Mucosa of gallbladder (tissue), 1 donor: Measurements from ENCODE around the gene THSD4. TPM values are rescaled to one million over a fixed set of nuclear protein-coding genes. Genes with fewer than 3 reads are reported as not detected.
"Not testable (repeated sequence)": the region's sequence is repeated elsewhere in the genome, so short reads cannot be mapped to it uniquely, and the experiment has no call there.

Source experiments
- DNase-seq: peaks from one replicate; pipeline ENCODE4 v3.0.0-alpha.2; 2020; ENCODE audit warnings: low spot score
- total RNA-seq: library from RNA; stranded (reverse); gene quantifications from one replicate; pipeline ENCODE4 v1.2.1, GENCODE V29; 2021
- donor health status: DM: no; HTN: no; CAD: no.

THSD4 gene
- total RNA-seq, 1 donor from 2014 or later = 71.2 TPM

GRCh38 chr15:71656425-71656824 lies 541.2 kb downstream of the THSD4 start:
- no peak for DNase-seq

DNA sequence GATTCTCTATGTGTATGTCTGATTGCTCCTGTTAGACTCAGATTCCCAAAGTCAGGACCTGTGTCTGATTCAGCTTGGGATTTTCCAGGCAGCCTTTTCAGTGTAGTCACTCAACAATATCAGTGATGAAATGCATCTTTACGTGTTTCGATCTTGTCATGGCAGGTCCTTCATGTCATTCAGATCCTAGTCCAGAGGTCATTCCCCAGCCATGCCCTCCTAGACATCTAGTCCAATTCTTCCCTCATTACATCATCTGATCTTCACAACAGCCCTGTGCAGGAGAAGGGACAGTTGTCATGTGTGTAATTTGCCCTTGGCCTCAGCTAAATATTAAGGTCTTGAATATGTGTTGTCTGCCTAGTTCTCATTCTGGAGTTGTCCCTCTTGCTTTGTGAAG lies 541.9 kb downstream of the THSD4 start:
- DNase-seq = no peak

- DNase-seq = no peak
Observed at GRCh38 chr15:71658036-71658435, 542.8 kb downstream of the THSD4 start.

DNA sequence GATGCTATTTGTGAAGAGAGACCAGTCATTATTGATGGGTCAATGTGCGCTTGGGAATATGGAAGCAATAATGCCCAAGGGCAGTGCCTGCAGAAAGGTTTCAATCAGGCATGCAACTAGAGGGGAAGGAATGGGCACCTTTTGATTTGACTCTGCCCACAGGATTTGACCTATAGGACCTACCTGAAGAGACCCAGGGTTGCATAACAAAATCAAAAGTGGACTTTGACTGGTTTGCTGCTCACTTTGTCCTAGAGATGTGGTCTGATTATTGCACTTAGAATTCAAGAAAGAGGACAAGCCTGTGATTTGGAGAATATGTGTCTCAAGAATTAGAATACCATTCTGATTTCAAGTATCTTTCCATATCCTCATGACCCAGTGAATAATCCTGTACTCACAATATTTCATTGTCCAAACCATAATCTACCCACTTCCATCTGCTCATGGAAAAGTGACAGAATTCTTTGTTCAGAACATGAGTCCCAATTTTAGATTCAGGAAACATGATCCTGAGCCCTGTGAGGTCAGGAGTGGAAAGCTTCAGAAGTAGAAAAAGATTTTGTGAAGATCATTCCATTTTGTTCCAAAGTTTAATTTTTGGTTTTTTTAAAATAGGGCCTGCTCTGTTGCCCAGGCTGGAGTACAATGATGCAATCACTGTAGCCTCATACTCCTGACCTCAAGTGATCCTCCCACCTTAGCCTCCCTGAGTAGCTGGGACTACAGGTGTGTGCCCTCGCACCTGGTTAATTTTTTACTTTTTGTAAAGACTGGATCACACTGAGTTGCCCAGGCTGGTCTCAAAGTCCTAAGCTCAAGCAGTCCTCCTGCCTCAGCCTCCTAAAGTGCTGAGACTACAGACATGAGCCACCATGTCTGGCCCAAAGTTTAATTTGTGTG lies 543.8 kb downstream of the THSD4 start:
- no peak for DNase-seq

- no peak for DNase-seq
Observed at GRCh38 chr15:71659730-71660067, 544.4 kb downstream of the THSD4 start.

DNA sequence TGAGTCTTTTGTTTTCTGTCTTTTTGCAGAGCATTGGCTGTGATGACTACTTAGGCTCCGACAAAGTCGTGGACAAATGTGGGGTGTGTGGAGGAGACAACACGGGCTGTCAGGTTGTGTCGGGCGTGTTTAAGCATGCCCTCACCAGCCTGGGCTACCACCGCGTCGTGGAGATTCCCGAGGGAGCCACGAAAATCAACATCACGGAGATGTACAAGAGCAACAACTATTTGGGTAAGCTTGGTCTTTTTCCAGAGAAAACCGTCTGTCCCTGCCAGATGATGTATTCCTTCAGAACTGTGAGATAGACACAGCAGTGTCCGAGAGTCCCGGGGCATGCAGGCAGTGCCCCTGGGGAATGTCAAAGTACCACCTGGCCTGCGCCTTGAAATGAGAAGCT lies 545.2 kb downstream of the THSD4 start:
- no peak for DNase-seq

DNA sequence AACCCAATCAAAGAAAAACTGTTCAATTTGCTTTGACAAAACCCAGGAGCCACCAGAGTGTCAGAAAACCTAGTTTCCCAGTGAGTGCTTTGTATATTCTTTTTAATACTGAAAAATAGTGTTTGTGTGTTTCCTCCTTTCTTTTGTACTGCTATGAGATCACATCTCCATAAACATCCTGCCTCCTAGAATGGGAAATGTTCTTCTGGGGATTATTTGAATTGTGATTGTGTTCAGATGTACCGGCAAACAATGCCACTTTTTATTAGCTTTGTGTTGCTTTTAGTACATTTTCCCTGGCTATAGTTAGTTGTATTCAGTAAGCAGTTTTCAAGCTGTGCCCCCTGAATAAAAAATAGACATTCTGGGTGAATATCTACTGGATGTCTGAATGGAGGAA lies 547.0 kb downstream of the THSD4 start:
- no peak for DNase-seq

DNA sequence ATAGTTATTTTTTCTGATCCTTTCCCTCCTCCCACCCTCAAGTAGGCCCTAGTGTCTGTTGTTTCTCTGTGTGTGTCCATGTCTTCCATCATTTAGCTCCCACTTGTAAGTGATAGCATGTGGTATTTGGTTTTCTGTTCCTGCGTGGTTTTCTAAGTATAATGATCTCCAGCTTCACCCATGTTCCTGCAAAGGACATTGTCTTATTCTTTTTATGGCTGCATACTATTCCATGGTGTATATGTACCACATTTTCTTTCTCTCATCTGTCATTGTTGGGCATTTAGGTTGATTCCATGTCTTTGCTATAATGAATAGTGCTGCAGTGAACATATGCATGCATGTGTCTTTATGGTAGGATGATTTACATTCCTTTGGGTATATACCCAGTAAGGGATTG lies 549.4 kb downstream of the THSD4 start:
- no peak for DNase-seq

GRCh38 chr15:71666763-71667620 lies 551.7 kb downstream of the THSD4 start:
- no peak for DNase-seq

DNA sequence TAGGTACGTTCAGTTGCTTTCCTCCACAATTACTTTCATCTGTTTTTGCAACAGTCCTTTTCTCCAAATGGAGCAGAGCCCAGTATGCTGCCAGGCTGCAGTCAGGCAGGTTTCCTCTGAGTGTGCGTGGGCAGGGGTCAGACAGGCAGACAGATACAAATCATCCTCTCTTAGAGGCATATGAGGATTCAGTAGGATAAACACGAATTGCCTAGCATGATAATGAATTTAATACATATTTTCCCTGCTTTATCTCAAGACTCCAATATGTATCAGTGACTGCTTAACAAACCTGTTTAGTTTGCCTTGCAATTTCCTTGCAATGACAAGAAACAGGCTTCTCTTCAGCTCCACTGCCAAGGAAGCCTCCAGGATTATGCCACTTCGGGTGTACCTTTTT lies 554.4 kb downstream of the THSD4 start:
- DNase-seq = no peak

DNA sequence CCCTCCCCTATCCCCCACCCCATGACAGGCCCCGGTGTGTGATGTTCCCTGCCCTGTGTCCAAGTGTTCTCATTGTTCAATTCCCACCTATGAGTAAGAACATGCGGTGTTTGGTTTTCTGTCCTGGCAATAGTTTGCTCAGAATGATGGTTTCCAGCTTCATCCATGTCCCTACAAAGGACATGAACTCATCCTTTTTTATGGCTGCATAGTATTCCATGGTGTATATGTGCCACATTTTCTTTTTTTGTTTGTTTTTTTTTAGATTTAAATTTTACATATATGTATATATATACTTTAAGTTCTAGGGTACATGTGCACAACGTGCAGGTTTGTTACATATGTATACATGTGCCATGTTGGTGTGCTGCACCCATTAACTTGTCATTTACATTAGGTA lies 555.0 kb downstream of the THSD4 start:
- DNase-seq = not testable (repeated sequence)

GRCh38 chr15:71674354-71674753 lies 559.1 kb downstream of the THSD4 start:
- DNase-seq = no peak

DNA sequence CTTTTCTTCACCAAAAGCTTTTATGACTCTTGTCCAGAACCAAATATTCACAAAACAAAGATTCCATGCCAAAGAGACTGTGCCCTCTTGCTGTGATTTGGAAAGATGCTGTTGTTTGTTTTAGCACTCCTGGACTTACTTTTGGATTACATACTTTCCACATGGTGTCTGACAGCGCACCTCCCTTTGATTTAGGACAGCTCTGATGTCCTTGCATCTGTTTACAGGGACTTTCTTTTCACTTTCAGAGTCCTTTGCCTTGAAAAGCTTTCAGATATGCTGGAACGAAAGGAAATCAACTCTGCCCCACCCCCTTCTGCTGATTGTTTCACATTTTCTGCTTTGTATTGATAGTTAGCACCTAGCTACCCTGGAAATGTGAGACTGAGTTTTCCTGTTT lies 562.1 kb downstream of the THSD4 start:
- no peak for DNase-seq

DNA sequence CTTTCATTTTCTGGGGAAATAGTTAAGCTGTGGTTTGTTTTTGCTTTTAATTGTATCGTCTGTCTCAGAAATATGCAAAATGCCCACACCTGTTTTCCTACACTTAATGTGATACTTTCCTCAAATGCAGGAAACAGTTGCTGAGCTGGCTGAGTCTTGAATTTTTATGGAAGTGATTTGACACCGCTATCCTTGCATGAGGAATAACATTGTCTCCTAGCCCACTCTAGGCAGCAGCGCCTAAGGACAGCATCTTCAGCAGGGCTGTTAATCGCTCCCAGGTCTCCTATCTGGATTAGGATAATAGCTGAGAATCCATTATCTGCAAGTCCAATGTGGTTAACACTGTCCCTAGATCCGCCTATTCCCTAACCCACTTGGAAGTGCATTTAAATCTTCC lies 562.5 kb downstream of the THSD4 start:
- no peak for DNase-seq

GRCh38 chr15:71678191-71678590 lies 562.9 kb downstream of the THSD4 start:
- DNase-seq = no peak

- no peak for DNase-seq
Observed at GRCh38 chr15:71678605-71679004, 563.3 kb downstream of the THSD4 start.

DNA sequence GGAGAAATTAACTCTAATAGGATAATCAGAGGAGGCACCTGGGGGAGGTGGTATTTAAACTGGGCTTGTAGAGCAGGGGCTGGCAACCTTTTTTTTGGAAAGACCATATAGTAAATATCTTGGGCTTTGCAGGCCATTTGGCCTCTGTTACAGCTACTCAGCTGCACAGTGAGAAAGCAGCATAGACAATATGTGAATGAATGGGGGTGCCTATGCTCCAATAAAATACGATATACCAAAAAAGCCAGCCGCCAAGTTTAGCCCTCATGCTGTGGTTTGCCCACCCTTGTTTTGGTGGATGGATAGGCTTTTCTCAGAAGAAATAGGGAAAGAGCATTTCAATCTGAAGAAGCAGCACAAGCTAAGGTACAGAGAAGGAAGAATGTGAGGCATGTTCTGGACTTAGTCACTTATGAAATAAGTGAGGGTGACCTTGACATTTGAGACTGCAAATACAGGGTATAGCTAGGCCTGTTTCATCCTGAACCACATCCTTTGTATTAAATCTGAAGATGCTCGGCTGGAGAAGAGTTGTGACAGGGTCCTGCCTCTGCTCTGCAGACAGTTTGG lies 564.0 kb downstream of the THSD4 start:
- no peak for DNase-seq

- DNase-seq = no peak
Observed at GRCh38 chr15:71679793-71680353, 564.6 kb downstream of the THSD4 start.

GRCh38 chr15:71682001-71682400 lies 566.7 kb downstream of the THSD4 start:
- DNase-seq = no peak

GRCh38 chr15:71683411-71684274 lies 568.4 kb downstream of the THSD4 start:
- DNase-seq = no peak

DNA sequence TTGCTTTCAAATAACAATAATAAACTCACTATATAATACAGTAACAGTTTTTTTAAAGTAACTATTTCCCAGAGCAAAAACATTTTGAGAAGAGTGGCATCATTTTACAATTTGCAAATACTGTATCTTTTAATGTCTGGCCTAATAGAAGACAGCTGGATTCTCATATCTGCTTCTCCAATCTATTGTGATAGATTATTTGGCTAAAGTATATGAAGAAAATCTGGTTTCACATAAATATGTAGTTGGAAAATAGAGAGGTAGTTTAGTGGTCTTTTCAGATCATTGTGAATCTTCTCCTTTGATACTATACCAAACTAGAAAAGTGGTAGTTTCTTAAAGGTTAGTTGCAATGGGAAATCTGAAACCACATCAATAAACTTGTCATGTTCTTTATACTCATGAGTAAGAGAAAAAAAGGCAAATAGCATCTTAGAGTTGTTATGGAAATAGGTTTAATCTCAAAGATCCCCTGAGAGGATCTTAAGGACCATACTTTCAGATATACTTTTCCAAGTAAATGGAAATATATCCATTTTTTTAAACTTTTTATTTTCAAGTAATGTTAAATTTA lies 570.2 kb downstream of the THSD4 start:
- no peak for DNase-seq
